ENCODE data around the gene P4HA2.

P4HA2 gene

DNA sequence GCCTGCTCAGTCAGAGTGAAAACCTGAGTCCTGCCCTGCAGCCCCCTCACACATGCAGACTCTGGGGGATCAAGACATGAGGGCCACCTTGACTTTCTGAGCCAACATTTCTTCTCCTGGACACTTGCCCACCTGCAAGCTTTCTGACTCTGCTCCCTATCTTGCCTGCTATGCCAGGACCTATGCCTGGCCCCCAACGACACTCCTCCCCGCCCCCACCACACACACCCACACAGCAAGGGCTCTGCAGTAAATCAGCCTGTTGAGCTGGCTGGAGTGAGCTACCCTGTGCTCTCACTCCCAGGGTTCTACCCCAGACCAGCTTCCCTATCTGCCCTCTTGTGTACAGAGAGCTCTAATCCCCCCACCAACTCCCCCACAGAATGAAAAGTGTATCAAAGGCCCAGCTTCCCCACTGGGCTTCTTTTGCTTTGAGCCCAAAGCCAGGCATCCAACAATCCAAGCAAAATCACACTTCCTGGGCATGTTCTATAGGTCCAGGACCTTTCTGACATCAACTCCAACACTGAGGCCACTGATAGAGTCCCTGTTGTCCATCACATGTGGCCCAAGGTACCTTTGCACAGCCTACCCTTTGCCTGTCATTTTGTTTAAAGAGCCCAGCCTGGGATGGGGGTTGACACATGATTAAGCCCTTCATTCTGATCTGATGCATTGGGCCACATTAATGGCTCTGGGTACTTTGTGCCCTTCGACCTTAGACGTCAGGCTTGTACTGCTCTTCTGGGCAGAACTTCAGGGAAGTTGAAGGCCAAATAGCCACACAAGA lies 37.1 kb upstream of the P4HA2 start:
- DNase-seq = peak; percentile 45

DNA sequence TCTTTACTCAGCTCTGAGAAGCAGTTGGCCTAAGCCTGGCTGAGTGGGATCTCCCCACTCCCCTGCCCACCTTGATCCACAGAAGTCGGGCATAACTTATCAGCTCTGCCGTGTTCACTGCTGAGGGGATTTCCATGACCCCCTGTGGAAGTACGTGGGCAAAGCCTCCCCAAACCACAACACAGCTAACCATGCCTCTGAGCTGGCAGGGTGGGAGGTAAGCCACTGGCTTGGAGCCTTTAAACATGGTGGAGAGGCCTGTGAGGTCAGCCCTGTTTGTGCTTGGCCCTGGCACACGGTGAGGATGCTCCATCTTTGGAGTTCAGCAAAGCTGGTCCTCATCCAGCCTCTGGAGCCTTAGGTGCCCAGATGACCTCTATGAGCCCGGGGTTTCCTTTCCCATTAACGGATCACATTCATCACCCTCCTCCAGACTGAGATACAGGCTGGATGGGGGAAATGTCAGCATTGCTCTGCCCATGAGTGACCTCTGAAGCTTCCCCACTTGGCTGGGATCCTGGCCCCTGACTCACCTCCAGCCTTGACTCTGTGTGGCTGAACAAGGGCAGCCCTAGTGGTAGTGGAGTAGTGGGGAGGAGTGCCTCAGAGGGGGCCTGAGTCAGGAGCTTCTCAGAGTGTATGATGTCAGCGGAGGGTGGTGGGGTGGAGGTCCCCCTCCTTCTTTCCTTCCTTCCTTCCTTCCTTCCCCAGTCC lies 36.1 kb upstream of the P4HA2 start:
- peak; percentile 57 for DNase-seq

DNA sequence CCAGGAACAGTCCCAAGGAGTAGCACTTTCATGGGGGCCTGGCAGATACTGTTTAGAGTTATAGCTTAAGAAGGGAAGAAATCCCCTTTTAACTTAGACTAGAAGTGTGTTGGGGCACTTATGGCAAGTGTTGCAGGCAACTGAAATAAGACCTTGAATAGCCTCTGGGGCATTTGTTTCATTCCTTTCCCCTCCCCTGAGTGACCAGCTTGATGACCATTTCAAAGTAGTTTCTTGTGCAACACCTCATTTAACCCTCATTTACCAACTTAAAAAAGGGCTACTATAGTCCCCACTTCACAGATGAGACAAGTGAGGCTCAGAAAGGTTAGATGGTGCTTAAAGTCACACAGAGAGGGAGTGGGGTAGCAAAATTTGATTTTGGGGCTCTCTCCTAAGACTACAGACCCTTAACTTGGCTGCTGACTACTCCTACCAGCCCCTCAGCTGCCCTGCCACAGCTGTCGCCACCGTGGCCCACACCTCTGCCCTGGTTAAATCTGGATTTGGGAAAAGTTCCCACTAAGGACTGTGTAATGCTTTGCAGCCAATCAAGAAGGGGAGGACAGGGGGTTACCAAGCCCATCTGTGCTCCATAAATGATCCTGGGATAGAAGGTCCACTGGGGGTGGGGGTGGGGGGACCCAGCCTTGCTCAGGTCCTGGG lies 35.4 kb upstream of the P4HA2 start:
- peak; percentile 41 for DNase-seq

DNA sequence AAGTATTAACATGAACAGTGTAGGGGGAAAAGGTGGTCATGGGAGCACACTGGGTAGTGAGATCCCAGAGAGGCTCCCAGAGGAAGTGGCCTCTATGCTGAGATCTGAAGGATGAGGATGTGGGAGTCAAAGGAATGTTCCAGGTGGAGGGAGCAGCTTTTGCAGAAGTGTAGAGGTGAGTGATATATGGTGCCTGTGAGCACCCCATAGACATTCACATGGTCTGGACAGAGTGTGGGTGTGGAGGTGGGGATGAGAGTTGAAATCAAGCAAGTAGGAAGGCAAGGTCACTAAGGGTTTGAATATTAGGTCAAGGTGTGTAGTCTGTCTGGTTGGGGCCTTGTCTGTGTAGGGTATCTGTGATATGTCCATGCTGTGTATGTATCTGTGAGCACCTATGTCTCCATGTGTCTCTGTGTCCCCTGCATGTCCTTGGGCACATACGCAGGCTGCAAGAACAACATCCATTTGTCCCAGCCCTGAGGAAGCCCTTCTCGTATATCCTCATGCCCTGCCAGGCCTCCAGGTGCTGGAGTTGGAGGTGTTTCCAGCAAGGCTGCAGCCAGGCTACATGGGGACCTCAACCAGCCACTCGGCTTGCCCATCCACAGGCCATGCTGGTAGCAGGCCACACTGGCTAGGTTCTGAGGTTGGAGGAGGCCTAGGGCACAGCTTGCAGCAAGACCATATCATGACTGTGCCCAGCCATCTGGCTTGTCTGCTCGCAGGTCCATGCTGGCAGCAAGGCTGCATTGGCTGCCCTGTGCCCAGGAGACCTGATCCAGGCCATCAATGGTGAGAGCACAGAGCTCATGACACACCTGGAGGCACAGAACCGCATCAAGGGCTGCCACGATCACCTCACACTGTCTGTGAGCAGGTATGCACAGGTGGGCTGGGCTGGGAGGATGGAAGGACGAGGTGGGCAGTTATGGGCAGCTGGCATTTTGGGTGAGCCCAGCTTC lies 34.5 kb upstream of the P4HA2 start:
- DNase-seq = peak; percentile 38

DNA sequence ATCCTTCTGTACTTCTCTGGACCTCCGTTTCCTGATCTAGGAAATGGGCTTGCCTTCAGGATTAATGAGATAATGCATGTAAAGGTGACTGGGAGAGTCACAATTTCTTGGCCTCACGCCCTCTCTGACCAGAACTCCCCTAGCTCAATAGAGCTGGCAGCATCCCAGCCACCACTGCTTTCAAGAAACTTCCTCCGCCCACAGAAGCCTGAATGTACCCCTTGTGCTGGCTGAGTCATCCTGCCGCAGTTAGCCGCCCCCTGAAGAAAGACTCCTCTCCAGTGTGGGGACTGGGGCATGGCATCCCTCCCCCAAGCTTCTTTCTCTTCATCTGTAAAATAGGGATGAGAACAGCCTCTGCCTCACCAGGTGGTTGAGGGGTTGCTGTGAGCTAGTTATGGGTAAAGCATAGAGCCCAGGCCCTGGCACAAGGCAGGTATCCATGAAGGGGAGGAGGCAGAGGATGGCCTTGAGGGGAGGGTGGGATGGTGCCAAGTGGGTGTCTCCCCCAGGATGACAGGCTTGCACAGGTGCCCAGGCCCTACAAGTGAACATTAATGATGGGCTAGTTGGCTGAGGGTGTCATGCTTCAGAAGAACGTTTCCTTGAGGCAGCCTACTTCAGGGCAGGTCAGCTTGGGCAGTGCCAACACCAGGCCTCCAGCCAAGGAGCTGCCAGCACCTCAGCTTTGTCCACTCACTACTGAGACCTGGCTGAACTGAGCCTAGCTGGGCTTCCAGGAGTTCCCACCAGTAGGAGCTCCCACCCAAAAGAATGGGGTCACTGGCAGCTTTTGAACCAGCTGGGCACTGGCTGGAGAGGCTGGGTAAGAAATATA lies 33.3 kb upstream of the P4HA2 start:
- peak; percentile 54 for DNase-seq

DNA sequence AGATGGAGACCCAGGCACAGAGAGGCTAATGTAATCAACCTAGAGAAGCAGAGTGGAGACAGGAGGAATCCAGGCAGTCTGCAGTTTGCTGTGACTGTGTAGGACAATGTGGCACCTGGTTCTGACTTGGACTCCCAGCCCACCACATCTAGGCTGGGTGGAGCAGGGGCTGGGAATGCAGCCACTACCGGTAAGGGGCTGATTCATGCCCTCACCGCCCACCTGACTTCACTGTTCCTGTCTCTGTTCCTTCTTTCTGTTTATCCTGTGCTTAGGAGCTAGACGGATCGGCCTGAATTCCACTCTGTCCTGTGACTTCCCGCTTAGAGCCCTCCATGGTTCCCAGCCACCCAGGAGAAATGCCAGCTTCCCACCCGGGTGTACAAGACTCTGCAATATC lies 32.4 kb upstream of the P4HA2 start:
- DNase-seq = peak; percentile 76

DNA sequence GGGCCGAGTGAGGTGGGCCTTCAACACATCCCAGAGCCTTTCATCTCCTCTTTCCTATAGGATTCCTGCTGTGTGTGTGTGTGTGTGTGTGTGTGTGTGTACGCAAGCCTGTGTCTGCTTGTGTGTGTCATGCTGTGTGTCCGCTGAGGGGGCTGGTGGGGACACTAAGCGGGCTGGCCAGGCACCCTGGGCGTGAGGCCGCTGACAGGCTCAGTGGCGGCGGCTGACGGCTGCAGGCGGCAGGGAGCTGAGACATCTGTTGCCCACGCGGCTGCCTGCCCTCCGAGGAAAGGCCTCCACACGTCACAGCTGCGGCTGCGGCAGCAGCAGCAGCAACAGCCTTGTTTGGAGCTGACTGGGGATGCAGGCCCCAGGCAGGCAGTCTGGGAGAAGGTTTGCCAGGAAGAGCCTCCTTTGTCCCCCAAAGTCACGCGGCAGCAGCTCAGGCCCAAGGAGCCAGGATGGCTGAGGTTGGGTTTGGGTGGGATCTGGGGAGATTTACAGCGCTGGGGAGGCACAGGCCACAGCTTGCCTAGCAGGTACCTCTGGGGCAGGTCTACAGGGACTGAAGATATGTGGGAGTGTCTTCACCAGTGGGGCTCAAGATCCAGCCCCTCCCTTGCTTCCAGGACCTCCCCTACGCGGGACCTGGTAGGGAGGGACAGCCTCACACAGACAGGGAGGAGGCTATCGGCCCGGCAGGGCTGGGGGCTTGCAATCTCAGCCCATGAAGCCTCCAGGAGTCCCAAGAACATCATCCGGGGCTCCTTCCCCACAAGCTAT lies 31.6 kb upstream of the P4HA2 start:
- DNase-seq = peak; percentile 74

DNA sequence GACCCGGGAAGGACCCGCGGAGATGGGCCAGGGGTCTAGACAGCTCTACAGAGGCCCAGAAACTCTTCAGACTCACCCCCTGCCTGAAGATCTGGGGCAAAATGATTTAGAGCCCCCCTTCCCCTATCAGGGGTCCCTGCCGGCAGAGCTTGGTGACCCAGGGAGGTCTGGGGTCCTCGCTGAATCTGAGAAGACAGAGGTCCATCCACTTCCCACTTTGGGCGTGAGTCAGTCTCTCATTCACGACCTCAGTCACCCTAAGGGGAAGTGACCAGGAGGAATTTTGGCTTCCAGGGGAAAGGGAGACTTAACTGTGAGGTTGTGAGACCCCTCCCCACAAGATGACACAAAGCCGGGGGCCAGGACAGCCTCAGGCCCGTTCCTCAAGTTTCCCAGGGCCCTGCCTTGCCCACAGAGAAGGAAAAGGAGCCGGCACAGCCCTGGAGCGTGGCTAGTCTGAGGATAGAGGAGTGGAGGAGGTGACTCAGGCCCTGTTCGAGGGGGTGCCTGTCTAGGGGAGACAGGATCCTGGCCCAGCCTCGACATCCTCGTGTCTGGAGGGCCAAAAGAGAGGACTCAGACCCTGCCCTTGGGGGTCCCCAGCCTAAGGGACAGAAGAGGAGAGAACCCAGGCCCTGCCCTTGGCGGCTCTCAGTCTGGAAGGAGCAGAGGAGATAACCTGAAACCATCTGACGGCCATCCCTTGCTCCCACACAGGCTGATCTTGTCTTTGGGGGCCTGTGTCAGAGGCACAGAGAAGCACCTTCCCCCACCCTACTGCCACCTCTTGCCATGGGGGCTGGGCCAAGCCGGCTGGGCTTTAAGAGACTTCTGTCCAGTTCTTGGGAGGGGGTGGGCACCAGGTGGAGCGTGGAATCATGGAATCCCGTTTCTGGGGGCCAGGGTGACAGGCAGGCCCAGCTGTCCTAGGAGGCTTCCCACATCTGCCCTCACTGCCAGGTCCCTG lies 30.7 kb upstream of the P4HA2 start:
- DNase-seq = peak; percentile 67

DNA sequence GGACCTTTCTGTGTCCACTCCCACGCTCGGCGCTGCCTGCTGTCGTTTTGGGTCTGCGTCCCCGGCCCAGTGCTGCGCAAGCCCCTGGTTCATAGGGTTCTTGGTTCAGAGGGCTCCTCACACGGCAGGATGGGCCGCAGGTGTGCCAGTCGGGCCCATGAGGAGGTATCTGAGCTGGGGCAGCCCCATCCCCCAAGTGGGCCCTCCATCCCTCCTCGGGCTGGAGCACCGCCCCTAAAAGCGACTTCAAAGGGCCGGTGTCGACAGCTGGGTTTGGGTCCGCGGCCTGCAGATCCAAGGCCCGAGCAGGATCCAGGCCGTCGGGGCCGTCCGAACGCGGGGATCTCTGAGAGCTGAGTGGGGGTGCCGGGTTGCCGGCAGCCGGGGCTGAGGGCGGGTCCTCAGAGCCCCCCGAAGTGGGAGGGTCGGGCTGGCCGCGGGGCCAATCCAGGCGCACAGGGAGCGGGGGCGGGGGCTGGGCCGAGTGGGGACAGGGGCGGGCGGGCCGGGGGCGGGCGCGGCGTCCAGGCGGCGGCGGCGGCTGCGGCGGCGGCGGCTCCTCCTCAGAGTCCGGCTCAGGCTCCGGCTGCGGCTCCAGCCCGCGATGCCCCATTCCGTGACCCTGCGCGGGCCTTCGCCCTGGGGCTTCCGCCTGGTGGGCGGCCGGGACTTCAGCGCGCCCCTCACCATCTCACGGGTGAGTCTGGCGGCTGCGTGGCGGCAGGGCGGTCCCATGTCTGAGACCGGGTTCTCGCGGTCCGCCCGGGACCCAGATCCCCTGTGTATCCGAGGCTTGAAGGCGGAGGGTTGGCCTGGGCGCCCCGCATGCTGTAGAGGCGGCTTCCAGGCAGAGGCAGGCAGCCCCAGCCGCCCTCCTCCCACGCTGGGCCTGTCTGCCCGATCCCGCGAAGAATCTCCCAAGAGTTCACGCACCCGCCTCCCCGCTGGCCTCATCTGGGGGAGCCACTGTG lies 29.8 kb upstream of the P4HA2 start, which contains the start of gene PDLIM4:
Gene PDLIM4 (plus strand): TSS at position 566 of the 971 bp plus-strand sequence. CDS start 39 bp downstream, at position 605.
- DNase-seq = peak; percentile 83

DNA sequence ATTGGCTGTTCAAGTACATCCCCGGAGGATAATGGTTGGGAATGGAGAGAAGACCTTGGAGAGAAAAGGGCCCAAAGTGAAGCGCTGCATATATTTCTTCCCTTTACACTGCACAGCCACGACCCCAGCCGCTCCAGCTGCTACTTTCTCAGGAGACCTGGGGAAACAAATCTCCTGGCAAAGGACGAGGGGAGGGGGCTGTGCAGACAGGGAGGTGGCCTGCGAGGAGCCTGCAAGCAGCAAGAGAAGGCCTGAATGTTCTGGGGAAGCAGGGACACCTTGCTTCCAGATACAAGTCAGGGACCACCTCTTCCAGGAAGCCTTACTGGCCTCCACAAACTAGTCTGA lies 29.1 kb upstream of the P4HA2 start:
- DNase-seq = no peak

DNA sequence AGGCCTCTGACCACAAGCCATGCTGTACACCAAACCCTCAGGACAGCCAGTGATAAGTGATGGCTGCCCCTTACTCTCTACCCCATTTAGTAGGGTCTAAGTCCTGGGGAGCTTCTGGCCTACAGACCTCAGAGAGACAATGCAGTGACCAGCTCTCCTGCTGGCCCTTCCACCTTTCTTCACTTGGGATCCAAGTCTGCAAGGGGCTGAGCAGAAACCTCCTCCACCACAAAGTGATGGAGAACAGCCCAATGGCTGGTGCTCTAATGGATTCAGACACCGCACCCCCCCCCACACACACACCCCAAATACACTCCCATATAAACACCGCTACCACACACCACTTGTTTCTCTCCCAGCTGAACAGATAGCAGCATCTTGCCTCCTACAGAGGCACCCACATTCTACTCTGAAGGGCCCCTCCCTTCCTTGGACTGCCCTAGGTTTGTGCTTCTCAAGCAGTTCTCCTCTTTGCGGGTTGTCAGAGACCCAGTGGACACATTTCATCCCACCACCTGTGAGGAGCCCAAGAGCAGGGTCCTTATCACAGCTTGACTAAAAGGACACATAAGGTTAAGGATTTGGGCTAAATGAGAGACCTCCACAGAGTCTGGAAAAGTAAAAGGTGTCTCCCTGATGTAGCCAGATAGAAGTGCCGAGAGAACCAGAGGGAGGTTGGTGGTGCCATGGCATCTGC lies 28.6 kb upstream of the P4HA2 start:
- peak; percentile 32 for DNase-seq

DNA sequence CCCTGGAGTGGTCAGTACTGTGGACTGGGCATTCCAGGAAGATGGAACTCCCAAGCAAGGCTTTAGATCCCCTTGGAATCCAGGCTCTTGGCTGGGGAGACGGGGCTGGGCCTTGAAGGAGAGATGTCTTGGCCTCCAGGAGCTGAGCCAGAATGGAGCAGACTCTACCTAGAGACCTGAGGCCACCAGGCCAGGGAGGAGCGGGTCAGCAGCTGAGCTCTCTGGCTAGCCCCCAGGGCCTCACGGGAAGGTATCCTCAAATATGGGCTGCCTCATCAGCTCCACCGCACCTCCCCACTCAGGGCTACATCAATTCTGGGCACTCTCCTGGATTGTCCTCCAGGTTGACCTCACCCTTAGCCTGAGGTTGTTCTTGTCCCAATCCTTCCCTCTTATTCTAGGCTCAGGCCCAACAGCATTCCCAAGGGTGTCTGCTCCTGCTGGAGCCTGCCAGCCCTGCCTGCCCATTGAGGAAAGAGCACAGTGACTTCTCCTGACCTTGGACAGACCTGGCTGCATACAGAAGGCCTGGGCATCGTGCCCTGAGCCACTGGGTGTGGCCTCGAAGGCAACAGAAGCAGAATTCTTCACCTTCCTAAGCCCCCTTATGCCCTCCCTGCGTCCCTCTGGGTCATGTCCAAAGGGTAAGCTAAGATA lies 26.8 kb upstream of the P4HA2 start:
- DNase-seq = peak; percentile 35

DNA sequence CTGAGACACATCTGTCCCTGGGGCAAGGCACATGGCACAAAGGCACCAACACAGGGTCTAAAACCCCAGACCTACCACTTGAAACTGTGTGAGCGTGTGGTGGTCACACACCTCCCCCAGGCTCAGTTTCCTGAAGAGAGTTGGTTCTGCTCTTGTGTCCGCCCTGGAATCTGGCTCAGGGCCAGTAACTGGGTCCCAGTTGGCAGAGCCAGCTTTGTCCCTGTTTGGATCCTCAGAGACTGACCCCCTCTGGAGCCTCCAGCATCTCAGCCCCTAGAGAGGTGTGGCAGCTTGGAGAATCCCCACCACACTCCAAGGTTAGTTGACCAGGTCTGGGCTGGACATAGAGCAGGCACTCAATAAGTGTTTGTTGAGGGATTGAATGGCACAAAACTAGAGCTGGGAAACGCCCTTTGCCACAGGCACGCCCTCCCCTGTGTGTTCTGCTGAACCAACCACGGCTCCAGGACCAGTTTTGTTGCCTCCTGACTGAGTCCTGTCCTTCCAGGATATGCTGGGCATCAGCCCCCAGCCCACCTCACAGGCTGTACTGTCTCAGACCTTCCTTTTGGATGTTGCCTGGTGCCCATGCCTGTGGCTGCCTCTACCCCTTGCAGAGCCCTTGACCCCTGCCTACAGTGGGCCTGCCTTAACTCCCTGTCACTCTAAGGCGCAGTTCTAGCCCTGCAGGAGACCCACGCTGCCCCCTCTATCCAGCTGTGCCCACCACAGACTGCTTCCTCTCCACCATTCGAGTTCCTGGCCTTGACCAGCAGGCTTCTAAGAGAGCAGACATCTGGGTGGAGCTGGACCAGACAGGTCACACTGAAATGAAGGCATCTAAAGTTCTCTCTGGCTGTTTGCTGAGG lies 26.0 kb upstream of the P4HA2 start:
- peak; percentile 52 for DNase-seq

DNA sequence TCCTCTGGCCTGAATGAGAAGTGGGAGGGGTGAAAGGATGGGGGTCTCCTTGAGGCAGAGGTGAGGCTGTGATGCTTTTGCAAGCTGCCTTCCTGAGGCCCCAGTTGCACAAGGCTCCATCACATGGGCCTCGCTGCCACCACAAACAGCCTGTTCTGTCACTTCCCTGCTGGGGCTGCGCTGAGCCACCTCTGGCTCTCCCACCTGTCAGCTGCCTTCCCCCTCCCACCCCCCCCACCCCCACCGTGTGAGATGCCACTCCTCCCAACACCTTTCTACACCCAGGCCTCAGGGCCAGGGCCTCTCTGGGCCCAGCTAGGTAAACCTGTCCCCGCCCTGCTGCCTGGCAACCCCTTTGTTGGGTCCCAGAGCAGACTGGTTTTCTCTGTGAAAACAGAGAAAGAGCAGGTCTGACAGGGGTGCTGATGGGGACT lies 25.4 kb upstream of the P4HA2 start:
- DNase-seq = no peak

DNA sequence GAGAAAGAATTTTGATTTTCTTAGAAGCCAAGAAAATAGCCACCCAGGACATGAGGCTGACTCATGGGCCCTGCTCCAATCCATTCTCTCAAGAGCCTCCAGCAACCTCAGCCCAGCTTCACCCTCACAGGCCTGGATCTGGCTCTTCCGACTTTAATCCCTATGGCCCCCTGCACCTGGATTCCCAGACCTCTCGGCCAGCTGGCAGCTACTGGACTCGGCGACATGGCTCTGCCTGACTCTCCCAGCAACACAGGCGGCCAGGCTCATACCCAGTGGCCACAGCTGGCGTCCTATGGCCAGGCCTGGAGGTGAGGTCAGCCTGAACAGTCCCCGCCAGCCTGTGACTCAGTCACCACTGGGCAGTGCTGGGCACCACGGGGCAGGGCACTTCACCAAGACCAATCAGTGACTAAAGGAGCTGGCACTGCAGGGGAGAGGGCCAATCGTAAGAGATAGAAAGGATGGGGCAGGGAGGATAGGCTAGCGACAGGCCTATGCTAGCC lies 23.6 kb upstream of the P4HA2 start:
- DNase-seq = peak; percentile 38

DNA sequence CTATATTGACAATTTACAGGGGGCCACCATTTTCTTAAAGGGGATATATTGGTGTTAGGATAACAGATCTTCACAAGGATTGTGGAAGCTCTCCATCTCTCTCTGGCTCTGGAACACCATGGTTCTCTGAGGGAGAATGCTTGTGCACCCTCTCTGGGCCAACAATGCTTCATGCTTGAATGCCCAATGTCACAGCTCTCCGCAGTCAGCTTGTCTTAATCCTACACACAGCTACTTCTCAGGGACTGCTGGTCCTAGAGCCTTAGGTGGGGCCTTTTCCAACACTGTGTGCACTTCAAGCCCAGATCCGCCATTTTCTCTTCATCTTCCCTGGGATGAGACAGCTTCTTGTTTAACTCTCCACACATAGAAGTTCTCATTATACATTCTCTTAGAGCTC lies 22.9 kb upstream of the P4HA2 start:
- DNase-seq = peak; percentile 25
